Stimulated activated CD8-positive, alpha-beta memory T cell treated with anti-CD3 and anti-CD28 coated beads, Interleukin-15, amount 100 ng/mL, for 4 hours (primary cell): ENCODE results near the gene ZBTB45.
A peak's percentile ranks its signal among the peaks of the same experiment; 100 is the strongest.
"Not testable (repeated sequence)": the region's sequence is repeated elsewhere in the genome, so short reads cannot be mapped to it uniquely, and the experiment has no call there.

Experiments used
- DNase-seq, 2 donors: peaks; one replicate each; pipeline ENCODE4 v3.0.0-alpha.2; 2020; ENCODE audit warnings: low read depth in 2 of 2

ZBTB45 gene

GRCh38 chr19:58510084-58510862 is 9.3 kb downstream of the ZBTB45 start:
- no peak for DNase-seq

GRCh38 chr19:58509731-58510083 is 9.9 kb downstream of the ZBTB45 start:
- no peak for DNase-seq

GRCh38 chr19:58507602-58508223 is 11.9 kb downstream of the ZBTB45 start:
- DNase-seq, result not testable (repeated sequence)

- no peak for DNase-seq
Measured at GRCh38 chr19:58500242-58500641, 19.4 kb downstream of the ZBTB45 start.

- peak; percentile 90 to 95 for DNase-seq
Measured at GRCh38 chr19:58499021-58499927, 20.3 kb downstream of the ZBTB45 start.

GRCh38 chr19:58498316-58499020 is 21.1 kb downstream of the ZBTB45 start:
- DNase-seq, result no peak

- DNase-seq, result no peak
Measured at GRCh38 chr19:58497634-58498170, 21.9 kb downstream of the ZBTB45 start.

GRCh38 chr19:58492265-58492664 is 27.3 kb downstream of the ZBTB45 start:
- no peak for DNase-seq

GRCh38 chr19:58491393-58491792 is 28.2 kb downstream of the ZBTB45 start:
- no peak for DNase-seq

- not testable (repeated sequence) for DNase-seq
Measured at GRCh38 chr19:58484349-58484748, 35.3 kb downstream of the ZBTB45 start.

- DNase-seq, result no peak
Measured at GRCh38 chr19:58483776-58484175, 35.8 kb downstream of the ZBTB45 start.

- no peak for DNase-seq
Measured at GRCh38 chr19:58482372-58482771, 37.2 kb downstream of the ZBTB45 start.

- DNase-seq, result no peak
Measured at GRCh38 chr19:58480831-58481230, 38.8 kb downstream of the ZBTB45 start.

GRCh38 chr19:58480481-58480830 is 39.2 kb downstream of the ZBTB45 start:
- no peak for DNase-seq

- no peak for DNase-seq
Measured at GRCh38 chr19:58479736-58480480, 39.7 kb downstream of the ZBTB45 start.

- no peak for DNase-seq
Measured at GRCh38 chr19:58479303-58479702, 40.3 kb downstream of the ZBTB45 start.

- DNase-seq, result no peak
Measured at GRCh38 chr19:58477871-58478270, 41.7 kb downstream of the ZBTB45 start.

GRCh38 chr19:58477130-58477529 is 42.5 kb downstream of the ZBTB45 start:
- no peak for DNase-seq

- no peak for DNase-seq
Measured at GRCh38 chr19:58476498-58477015, 43.1 kb downstream of the ZBTB45 start.

GRCh38 chr19:58475714-58476497 is 43.7 kb downstream of the ZBTB45 start, which contains the start of gene ZNF446:
TSS of gene ZNF446 (plus strand) at chr19:58476352. CDS start at chr19:58477219, 867 bp downstream.
- DNase-seq, result peak; percentile 93 to 94
